Mucosa of stomach (tissue), 1 donor: ENCODE data around the gene S100A11.

Experiments used
- H3K27me3 ChIP-seq: one replicate; pipeline ENCODE4 v1.7.0; 2013; ENCODE audit warnings: mild to moderate bottlenecking, low read length; ENCODE audit not compliant: control insufficient read depth, insufficient read depth
- H3K36me3 ChIP-seq: one replicate; pipeline ENCODE4 v1.7.0; 2013; ENCODE audit warnings: low read length; ENCODE audit not compliant: control insufficient read depth, insufficient read depth
- H3K4me1 ChIP-seq: one replicate; pipeline ENCODE4 v1.7.0; 2013; ENCODE audit warnings: mild to moderate bottlenecking, low read length; ENCODE audit not compliant: control insufficient read depth, insufficient read depth
- H3K4me3 ChIP-seq: one replicate; pipeline ENCODE4 v1.7.0; 2013; ENCODE audit warnings: low read length
- H3K9ac ChIP-seq: one replicate; pipeline ENCODE4 v1.7.0; 2013; ENCODE audit warnings: mild to moderate bottlenecking, low read length, moderate library complexity
- H3K9me3 ChIP-seq: one replicate; pipeline ENCODE4 v1.7.0; 2013; ENCODE audit warnings: mild to moderate bottlenecking, low read length, moderate library complexity; ENCODE audit not compliant: control insufficient read depth
- donor health status: Pancreatic carcinoma.

The S100A11 gene

GRCh38 chr1:152015766-152016165 is 21.0 kb downstream of the S100A11 start:
- Histone ChIP-seq H3K4me1 (no peaks in the 10 kb centered on the region), H3K27me3 (no peaks in the 10 kb centered on the region), H3K36me3 (no peaks in the 10 kb centered on the region), H3K9ac (no peak overlapping the region), H3K4me3 (no peak overlapping the region), H3K9me3 (no peaks in the 10 kb centered on the region)

- no peaks in the 10 kb centered on the region for H3K27me3 ChIP-seq
- no peaks in the 10 kb centered on the region for H3K4me1 ChIP-seq
- no peak overlapping the region for H3K9ac ChIP-seq
- no peaks in the 10 kb centered on the region for H3K9me3 ChIP-seq
- no peaks in the 10 kb centered on the region for H3K36me3 ChIP-seq
- no peak overlapping the region for H3K4me3 ChIP-seq
Observed at GRCh38 chr1:152014943-152015342, 21.9 kb downstream of the S100A11 start.

- Histone ChIP-seq H3K36me3 (no peaks in the 10 kb centered on the region), H3K4me1 (no peaks in the 10 kb centered on the region), H3K27me3 (no peaks in the 10 kb centered on the region), H3K9ac (no peak overlapping the region), H3K4me3 (no peak overlapping the region), H3K9me3 (no peaks in the 10 kb centered on the region)
Observed at GRCh38 chr1:152013664-152014237, 23.1 kb downstream of the S100A11 start.

GRCh38 chr1:152009691-152010090 is 27.1 kb downstream of the S100A11 start:
- Histone ChIP-seq H3K9ac (no peak overlapping the region), H3K4me3 (no peak overlapping the region), H3K36me3 (no peaks in the 10 kb centered on the region), H3K27me3 (no peaks in the 10 kb centered on the region), H3K4me1 (peaks cover 3% of the 10 kb centered on the region), H3K9me3 (no peaks in the 10 kb centered on the region)

GRCh38 chr1:152007047-152007446 is 29.8 kb downstream of the S100A11 start:
- H3K4me3 ChIP-seq = no peak overlapping the region
- H3K27me3 ChIP-seq = no peaks in the 10 kb centered on the region
- no peak overlapping the region for H3K9ac ChIP-seq
- no peaks in the 10 kb centered on the region for H3K36me3 ChIP-seq
- H3K9me3 ChIP-seq = no peaks in the 10 kb centered on the region
- H3K4me1 ChIP-seq = peaks cover 11% of the 10 kb centered on the region

GRCh38 chr1:152005360-152005912 is 31.4 kb downstream of the S100A11 start:
- Histone ChIP-seq H3K9me3 (no peaks in the 10 kb centered on the region), H3K27me3 (no peaks in the 10 kb centered on the region), H3K9ac (no peak overlapping the region), H3K36me3 (no peaks in the 10 kb centered on the region), H3K4me1 (peaks cover 11% of the 10 kb centered on the region), H3K4me3 (no peak overlapping the region)

- no peaks in the 10 kb centered on the region for H3K27me3 ChIP-seq
- H3K4me3 ChIP-seq = no peak overlapping the region
Observed at GRCh38 chr1:152003846-152004442, 32.9 kb downstream of the S100A11 start.

GRCh38 chr1:152002960-152003359 is 33.8 kb downstream of the S100A11 start:
- H3K9ac ChIP-seq = no peak overlapping the region

More at GRCh38 chr1:152003846-152004442, 32.9 kb downstream of the S100A11 start:
- H3K36me3 ChIP-seq = no peaks in the 10 kb centered on the region
- peaks cover 14% of the 10 kb centered on the region for H3K4me1 ChIP-seq
- no peak overlapping the region for H3K9ac ChIP-seq
- no peaks in the 10 kb centered on the region for H3K9me3 ChIP-seq

GRCh38 chr1:152001631-152002584 is 34.9 kb downstream of the S100A11 start:
- Histone ChIP-seq H3K36me3 (no peaks in the 10 kb centered on the region), H3K9me3 (no peaks in the 10 kb centered on the region), H3K9ac (no peak overlapping the region), H3K4me3 (no peak overlapping the region), H3K27me3 (no peaks in the 10 kb centered on the region), H3K4me1 (peaks cover 20% of the 10 kb centered on the region)

More at GRCh38 chr1:152002960-152003359, 33.8 kb downstream of the S100A11 start:
- Histone ChIP-seq H3K4me3 (no peak overlapping the region), H3K9me3 (no peaks in the 10 kb centered on the region), H3K36me3 (no peaks in the 10 kb centered on the region), H3K27me3 (no peaks in the 10 kb centered on the region), H3K4me1 (peaks cover 20% of the 10 kb centered on the region)

GRCh38 chr1:152000964-152001630 is 35.7 kb downstream of the S100A11 start:
- no peaks in the 10 kb centered on the region for H3K36me3 ChIP-seq
- H3K27me3 ChIP-seq = no peaks in the 10 kb centered on the region
- no peak overlapping the region for H3K4me3 ChIP-seq
- H3K9ac ChIP-seq = no peak overlapping the region
- H3K9me3 ChIP-seq = no peaks in the 10 kb centered on the region
- peaks cover 20% of the 10 kb centered on the region for H3K4me1 ChIP-seq

- Histone ChIP-seq H3K9ac (no peak overlapping the region), H3K4me1 (peaks cover 11% of the 10 kb centered on the region), H3K4me3 (no peak overlapping the region), H3K9me3 (no peaks in the 10 kb centered on the region), H3K36me3 (no peaks in the 10 kb centered on the region), H3K27me3 (no peaks in the 10 kb centered on the region)
Observed at GRCh38 chr1:151998611-151999362, 38.0 kb downstream of the S100A11 start.
